AG04449 (cell line): ENCODE data around the gene PLCB1.

ENCODE experiments used
- CTCF ChIA-PET: fragments of 350-600 bp; formaldehyde crosslinking; extraction: SDS; loops from one replicate; lab custom pipeline; 2021; ENCODE audit warnings: antibody characterized with exemption; lab: Yijun Ruan, JAX
- POLR2A ChIA-PET: fragments of 400-600, 350-600 bp; formaldehyde crosslinking; extraction: SDS; loops from one replicate; lab custom pipeline; 2020; ENCODE audit warnings: antibody characterized with exemption, inconsistent platforms; lab: Yijun Ruan, JAX
- DNase-seq: peaks from one replicate; pipeline ENCODE4 v3.0.0-alpha.2; 2010; ENCODE audit warnings: low read depth, low spot score
- H3K4me3 ChIP-seq: 2 replicates; pipeline ENCODE4 v1.5.1; 2011; ENCODE audit warnings: low read depth, mild to moderate bottlenecking, control low read depth, low read length
- TF ChIP-seq, protein P1 (sequence below): IDR thresholded peaks from one replicate; pipeline ENCODE4 v1.5.1; 2011; ENCODE audit warnings: mild to moderate bottlenecking, moderate library complexity, low read length, control low read depth, inconsistent platforms; ENCODE audit not compliant: insufficient read depth; ENCODE audit errors: missing control alignments

PLCB1 gene

DNA sequence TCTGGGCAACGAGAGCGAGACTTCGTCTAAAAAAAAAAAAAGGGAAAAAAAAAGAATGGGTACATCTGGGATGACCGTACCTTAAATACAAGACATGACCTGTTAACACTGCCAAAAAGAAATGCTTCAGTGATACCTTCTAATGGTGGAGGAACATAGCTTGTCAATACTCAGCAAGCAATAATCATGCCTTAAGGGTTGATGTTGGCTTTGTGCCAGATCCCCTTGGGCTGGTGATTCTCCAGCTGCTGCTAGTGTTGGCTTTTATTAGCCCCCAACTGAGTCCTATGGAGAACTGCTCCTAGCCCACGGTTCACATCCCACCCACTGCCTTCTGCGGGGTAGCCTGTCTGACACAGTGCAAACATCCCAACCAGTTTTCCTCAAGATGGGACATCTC lies 134.9 kb downstream of the PLCB1 start:
- DNase-seq, result no peak
- ChIA-PET POLR2A (no interaction called here), CTCF (interaction anchor here (0.6 kb wide), 1 partner anchor 38 kb away, joined by 3 read pairs; no protein-coding TSS in a partner anchor)
- no peak overlapping the region for H3K4me3 ChIP-seq
- TF ChIP-seq, protein P1, sequence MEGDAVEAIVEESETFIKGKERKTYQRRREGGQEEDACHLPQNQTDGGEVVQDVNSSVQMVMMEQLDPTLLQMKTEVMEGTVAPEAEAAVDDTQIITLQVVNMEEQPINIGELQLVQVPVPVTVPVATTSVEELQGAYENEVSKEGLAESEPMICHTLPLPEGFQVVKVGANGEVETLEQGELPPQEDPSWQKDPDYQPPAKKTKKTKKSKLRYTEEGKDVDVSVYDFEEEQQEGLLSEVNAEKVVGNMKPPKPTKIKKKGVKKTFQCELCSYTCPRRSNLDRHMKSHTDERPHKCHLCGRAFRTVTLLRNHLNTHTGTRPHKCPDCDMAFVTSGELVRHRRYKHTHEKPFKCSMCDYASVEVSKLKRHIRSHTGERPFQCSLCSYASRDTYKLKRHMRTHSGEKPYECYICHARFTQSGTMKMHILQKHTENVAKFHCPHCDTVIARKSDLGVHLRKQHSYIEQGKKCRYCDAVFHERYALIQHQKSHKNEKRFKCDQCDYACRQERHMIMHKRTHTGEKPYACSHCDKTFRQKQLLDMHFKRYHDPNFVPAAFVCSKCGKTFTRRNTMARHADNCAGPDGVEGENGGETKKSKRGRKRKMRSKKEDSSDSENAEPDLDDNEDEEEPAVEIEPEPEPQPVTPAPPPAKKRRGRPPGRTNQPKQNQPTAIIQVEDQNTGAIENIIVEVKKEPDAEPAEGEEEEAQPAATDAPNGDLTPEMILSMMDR, result no peak

DNA sequence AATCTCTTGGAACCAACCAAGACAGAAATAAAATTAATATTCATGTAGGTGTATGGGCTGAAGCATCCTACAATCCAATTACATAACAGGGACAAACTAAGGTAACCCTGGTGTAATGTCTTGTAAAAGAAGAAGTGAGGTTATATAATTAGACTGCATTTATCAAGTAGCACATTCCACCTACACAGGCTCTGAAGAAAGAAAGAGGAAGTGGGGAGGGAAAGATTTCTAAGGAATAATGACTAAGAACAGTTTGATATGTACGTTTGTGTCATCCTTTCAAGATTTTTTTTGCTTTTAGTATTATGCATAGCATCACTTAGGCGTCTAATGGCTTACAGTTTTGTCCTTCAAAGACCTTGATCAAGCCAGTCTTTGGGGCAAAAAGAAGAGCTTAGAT lies 139.7 kb downstream of the PLCB1 start:
- POLR2A ChIA-PET, result no interaction called here
- DNase-seq, result no peak
- TF ChIP-seq, protein P1, result no peak
- CTCF ChIA-PET, result no interaction called here
- H3K4me3 ChIP-seq, result no peak overlapping the region

DNA sequence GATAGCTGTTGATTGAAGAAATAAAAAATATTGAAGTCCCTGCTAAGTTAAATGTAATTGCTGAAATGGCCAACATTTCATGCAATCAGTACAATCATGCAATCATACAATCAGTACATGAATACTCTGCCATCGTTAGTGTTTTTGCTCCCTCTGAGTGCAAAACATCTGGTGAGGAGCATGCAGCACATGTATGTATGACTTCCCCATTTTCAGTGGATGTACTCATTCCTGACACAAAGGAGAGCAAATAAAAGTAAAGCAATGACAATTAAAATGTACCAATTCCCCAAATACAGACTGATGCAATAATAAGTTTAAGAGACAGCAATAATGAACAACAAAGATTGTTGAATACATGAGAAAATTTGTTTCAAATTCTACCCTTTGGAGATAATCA lies 140.7 kb downstream of the PLCB1 start:
- TF ChIP-seq, protein P1, result no peak
- H3K4me3 ChIP-seq, result no peak overlapping the region
- ChIA-PET CTCF (interaction anchor here (1.4 kb wide), 1 partner anchor 22 kb away, joined by 3 read pairs; no protein-coding TSS in a partner anchor), POLR2A (no interaction called here)
- no peak for DNase-seq

DNA sequence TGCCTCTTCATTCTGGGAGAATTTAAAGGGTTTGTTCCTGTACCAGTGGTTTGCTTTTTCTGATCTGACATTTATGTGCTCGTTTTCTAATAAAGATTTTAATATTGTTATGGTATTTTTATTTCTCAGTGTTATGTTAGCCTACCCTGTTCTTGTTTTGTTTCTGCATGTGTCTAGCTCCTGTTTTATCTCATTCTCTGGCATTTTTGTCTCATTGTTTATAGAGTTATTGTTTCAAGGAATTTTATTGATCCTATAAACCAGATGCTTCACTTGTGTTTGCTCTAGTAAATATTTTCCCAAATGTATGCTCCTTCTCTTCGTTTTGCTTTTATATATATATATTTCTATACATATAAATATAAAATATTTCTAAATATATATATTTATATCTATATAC lies 152.8 kb downstream of the PLCB1 start:
- no peak overlapping the region for H3K4me3 ChIP-seq
- TF ChIP-seq, protein P1, result no peak
- ChIA-PET CTCF (no interaction called here), POLR2A (no interaction called here)
- no peak for DNase-seq

DNA sequence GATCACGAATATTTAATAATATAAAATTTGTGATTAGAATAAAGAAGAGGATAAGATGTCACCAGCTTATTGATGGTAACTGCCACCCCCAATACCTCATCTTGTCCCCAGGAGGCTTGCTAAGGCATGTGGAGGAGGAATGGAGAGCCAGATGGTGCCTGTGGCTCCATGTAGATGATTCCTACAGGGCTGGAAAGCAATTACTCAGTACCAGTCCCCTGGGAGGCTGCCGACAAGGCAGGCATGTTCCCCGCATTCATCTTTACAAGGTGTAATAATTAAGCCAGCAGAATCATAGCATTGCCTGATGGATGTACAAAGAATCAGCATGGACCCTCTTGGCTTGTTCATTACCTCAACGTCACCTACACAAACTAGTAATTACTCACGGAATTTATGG lies 155.3 kb downstream of the PLCB1 start:
- CTCF ChIA-PET, result interaction anchor here (1.4 kb wide), 1 partner anchor 435 kb away, joined by 3 read pairs; no protein-coding TSS in a partner anchor
- TF ChIP-seq, protein P1, result no peak
- POLR2A ChIA-PET, result no interaction called here
- DNase-seq, result no peak
- H3K4me3 ChIP-seq, result no peak overlapping the region

DNA sequence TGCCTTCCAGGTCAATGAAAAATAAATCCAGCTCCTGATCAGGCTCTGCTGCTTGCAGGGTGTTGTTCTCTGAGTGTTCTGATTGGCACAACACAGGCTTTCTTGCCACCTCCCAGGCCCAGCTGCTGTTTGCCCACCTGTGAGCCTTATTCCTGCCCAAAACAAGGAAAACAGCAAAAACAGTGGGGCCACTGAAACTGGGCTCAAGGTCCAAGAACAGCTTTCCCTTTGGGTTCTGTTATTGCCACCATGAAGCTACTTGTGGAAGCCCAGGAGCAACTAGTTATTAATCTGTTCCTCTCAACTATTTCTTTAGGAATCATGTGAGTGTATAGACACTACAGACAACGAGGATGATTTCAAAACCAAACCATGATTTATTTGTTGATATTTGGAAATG lies 159.1 kb downstream of the PLCB1 start:
- no peak overlapping the region for H3K4me3 ChIP-seq
- TF ChIP-seq, protein P1, result no peak
- no peak for DNase-seq
- CTCF ChIA-PET, result interaction anchor here (2.9 to 3.2 kb wide), 2 partner anchors 16 to 431 kb away, joined by 12 to 16 read pairs; no protein-coding TSS in a partner anchor
- POLR2A ChIA-PET, result no interaction called here
